Measurements from ENCODE around the gene TCAIM. TPM values are rescaled to one million over a fixed set of nuclear protein-coding genes. Genes with fewer than 3 reads are reported as not detected.

The TCAIM gene
- total and polyA plus RNA-seq, 9 of the 15 experiments (the other 6 are each of a cell fraction or from before 2014, with no cell fraction given): 19.7 to 53.3 (median 36.9) TPM

DNA sequence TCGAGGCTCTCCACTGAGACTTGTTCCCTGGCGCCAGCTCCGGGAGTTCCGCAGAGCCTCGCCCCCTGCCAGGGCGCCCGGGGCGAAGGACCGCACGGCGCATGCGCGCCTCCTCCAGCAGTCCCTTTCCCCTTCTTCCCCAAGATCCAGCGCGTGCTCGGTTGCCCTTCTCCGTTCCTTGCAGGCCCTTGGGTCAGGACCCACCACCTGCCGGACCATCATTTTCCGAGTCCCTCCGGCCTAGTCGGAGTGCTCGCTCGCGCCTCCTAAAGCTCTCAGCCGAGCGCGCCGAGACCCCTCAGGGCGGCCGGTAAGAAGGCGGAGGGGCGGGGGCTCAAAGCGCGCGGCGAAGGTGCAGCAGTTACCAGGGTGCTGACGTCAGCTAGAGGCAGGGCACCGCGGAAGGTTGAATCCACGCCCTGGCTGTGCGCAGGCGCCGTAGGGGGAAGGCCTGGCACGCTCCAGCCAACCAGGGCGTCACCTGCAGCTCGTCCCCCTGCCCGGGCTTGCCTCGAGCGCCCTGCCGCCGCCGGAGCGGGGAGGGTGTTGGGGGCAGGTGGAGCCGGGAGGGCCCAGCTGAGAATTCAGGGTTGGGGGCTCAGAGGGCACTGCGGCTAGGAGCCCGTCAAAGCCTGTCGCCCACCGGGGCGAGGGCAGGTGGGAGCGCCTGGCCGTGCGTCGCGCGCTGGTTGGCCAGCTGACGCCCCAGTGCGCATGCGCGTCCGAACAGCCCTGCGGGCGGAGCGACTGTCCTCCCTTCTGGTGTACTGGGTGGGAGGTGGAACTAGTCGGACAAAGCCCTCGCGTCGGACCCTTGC is at the start of gene TCAIM (continued):
- TF ChIP-seq DEAF1 (CRISPR knock-in tag; IDR thresholded peaks at IDR 0.05) (no peak), PTRF (tag; IDR thresholded peaks at IDR 0.05) (no peak), SAP30 (IDR thresholded peaks at IDR 0.05; ENCODE audit: borderline replicate concordance, insufficient read depth, low read depth, low read length, poor library complexity, severe bottlenecking) (peak; percentile 44), SMARCA4 (IDR thresholded peaks at IDR 0.05) (peak; percentile 62; the same call in 1 of the 2 replicates), ARID1B (IDR thresholded peaks at IDR 0.05) (peak; percentile 52), SP1 (CRISPR knock-in tag; IDR thresholded peaks at IDR 0.05) (peak; percentile 90), ZNF282 (CRISPR knock-in tag; IDR thresholded peaks at IDR 0.05) (peak; percentile 30; the same call in 1 of the 2 replicates), TFAP4 (CRISPR knock-in tag; IDR thresholded peaks at IDR 0.05; ENCODE audit: borderline replicate concordance) (peak; percentile 98), MBD2 (IDR thresholded peaks at IDR 0.05; ENCODE audit: borderline replicate concordance, low read depth) (peak; percentile 80), ZFX (CRISPR knock-in tag; IDR thresholded peaks at IDR 0.05) (peak; percentile 98), SMARCB1 (IDR thresholded peaks at IDR 0.05; ENCODE audit: insufficient read length, low read depth) (peak; percentile 56), BCOR (IDR thresholded peaks at IDR 0.05) (peak; percentile 74; the same call in 1 of the 2 replicates), ZNF239 (CRISPR knock-in tag; IDR thresholded peaks at IDR 0.05) (no peak)

All from K562 (cell line).